ENCODE data around the gene MFAP4. TPM values are rescaled to one million over a fixed set of nuclear protein-coding genes. Genes with fewer than 3 reads are reported as not detected.

The MFAP4 gene
- total and polyA plus RNA-seq, 9 of the 15 experiments (the other 6 are each of a cell fraction or from before 2014, with no cell fraction given) = 0.07 to 0.24 TPM; not detected in 7

- TF ChIP-seq ZNF589 (CRISPR knock-in tag; IDR thresholded peaks at IDR 0.05; ENCODE audit: low read depth) = no peak
- no peak for TF ChIP-seq ZNF239 (CRISPR knock-in tag; IDR thresholded peaks at IDR 0.05)
- TF ChIP-seq SMAD1 (IDR thresholded peaks at IDR 0.05; ENCODE audit: low read depth, low read length, partially characterized antibody) = no peak
- no peak for TF ChIP-seq TCF3 (CRISPR knock-in tag; IDR thresholded peaks at IDR 0.05)
These were observed 26.0 kb upstream of the MFAP4 start (continued) for GRCh38 chr17:19412984-19413383.

GRCh38 chr17:19412510-19412909, 25.5 kb upstream of the MFAP4 start:
- ChIA-PET POLR2A (interaction anchor here (0.6 to 0.9 kb wide), 2 partner anchors 35 to 52 kb away, joined by 3 read pairs; partner anchors contain the start of gene MAPK7), CTCF (ENCODE audit: low intra/inter-chr PET ratio) (no interaction called here)
- H3K79me2 ChIP-seq (ENCODE audit: control insufficient read depth, insufficient read depth, low read length) = no peaks in the 10 kb centered on the region
- DNase-seq (ENCODE audit: extremely low read depth in 1 of 4, low spot score in 3 of 4) = no peak
- intact Hi-C loops (cut with micrococcal nuclease) = no loop called here
- FAIRE-seq = no peak
- no peak for ATAC-seq
- no peak overlapping the region for H3K4me3 ChIP-seq
- H3K9me3 ChIP-seq (replicated peaks; ENCODE audit: control insufficient read depth, insufficient read depth, low read depth, low read length) = no peaks in the 10 kb centered on the region
- 0 out of 4 replicates have a peak overlapping the region, but pooled peaks of 1 of the 2 experiments have one; percentile 9 for H3K9ac ChIP-seq (ENCODE audit: insufficient read depth in 1 of 2, low read depth in 2 of 2, low read length in 2 of 2)
- H3K4me2 ChIP-seq (ENCODE audit: insufficient read depth, low read length) = no peak overlapping the region
- TF ChIP-seq POU5F1 (IDR thresholded peaks at IDR 0.05; ENCODE audit: borderline replicate concordance, low read depth, low read length, partially characterized antibody) (no peak), FOXK2 (conservative IDR thresholded peaks at IDR 0.05 in 1 of 2, IDR thresholded peaks at IDR 0.05 in 1 of 2; ENCODE audit: low read depth in 2 of 2) (no peak), NONO (IDR thresholded peaks at IDR 0.05; ENCODE audit: low read depth in 2 of 2, low read length in 1 of 2) (no peak)
- whole genome bisulfite sequencing (ENCODE audit: insufficient coverage, low coverage, missing lambda C conversion rate) = 3% methylated on average over 6 of the region's 16 CpGs
- peaks cover 4 to 68% of the 10 kb centered on the region in 2 experiments for H3K27me3 ChIP-seq (ENCODE audit: control insufficient read depth in 2 of 2, insufficient read depth in 2 of 2, low read length in 2 of 2)
- BruUV-seq (replicated peaks) = no TSS peak
- H3K27ac ChIP-seq (ENCODE audit: extremely low read depth, low read depth, low read length) = no peak overlapping the region
- in situ Hi-C loops (cut with MboI) = no loop called here
- no peaks in the 10 kb centered on the region for H3K36me3 ChIP-seq (ENCODE audit: control insufficient read depth, insufficient read depth, low read length)
- no peak overlapping the region for H2AFZ ChIP-seq (ENCODE audit: low read depth, low read length)
- no peaks in the 10 kb centered on the region for H3K9me1 ChIP-seq (ENCODE audit: control insufficient read depth, insufficient read depth, low read length)
- H4K20me1 ChIP-seq (replicated peaks; ENCODE audit: control insufficient read depth, insufficient read depth, low read length) = no peaks in the 10 kb centered on the region
- H3K4me1 ChIP-seq (replicated peaks in 1 of 2; ENCODE audit: control insufficient read depth in 2 of 2, insufficient read depth in 2 of 2, low read length in 2 of 2) = no peaks in the 10 kb centered on the region
